Middle frontal gyrus (tissue), 1 donor: ENCODE data around the gene BID.
"Not testable (repeated sequence)": the region's sequence is repeated elsewhere in the genome, so short reads cannot be mapped to it uniquely, and the experiment has no call there.

Experiments
- DNase-seq: peaks from one replicate; pipeline ENCODE4 v3.0.0-alpha.2; 2015; ENCODE audit warnings: low spot score; ENCODE audit errors: extremely low spot score

Gene BID

GRCh38 chr22:17769716-17770082, 4.6 kb downstream of the BID start:
- DNase-seq, result no peak

GRCh38 chr22:17769013-17769715, 5.1 kb downstream of the BID start:
- DNase-seq, result no peak

- no peak for DNase-seq
Observed at GRCh38 chr22:17767233-17768065, 6.8 kb downstream of the BID start.

GRCh38 chr22:17764852-17765251, 9.4 kb downstream of the BID start:
- DNase-seq, result not testable (repeated sequence)

- no peak for DNase-seq
Observed at GRCh38 chr22:17764036-17764435, 10.2 kb downstream of the BID start.

- not testable (repeated sequence) for DNase-seq
Observed at GRCh38 chr22:17763442-17763841, 10.8 kb downstream of the BID start.

GRCh38 chr22:17761138-17761488, 13.2 kb downstream of the BID start:
- DNase-seq, result no peak

- DNase-seq, result no peak
Observed at GRCh38 chr22:17754233-17754925, 19.9 kb downstream of the BID start.

GRCh38 chr22:17753401-17753989, 20.8 kb downstream of the BID start:
- DNase-seq, result no peak

- no peak for DNase-seq
Observed at GRCh38 chr22:17751596-17751995, 22.7 kb downstream of the BID start.

GRCh38 chr22:17749605-17750395, 24.5 kb downstream of the BID start:
- DNase-seq, result no peak

GRCh38 chr22:17748555-17749353, 25.5 kb downstream of the BID start:
- DNase-seq, result no peak

- no peak for DNase-seq
Observed at GRCh38 chr22:17746916-17747315, 27.4 kb downstream of the BID start.

- no peak for DNase-seq
Observed at GRCh38 chr22:17744430-17744829, 29.8 kb downstream of the BID start.

- DNase-seq, result no peak
Observed at GRCh38 chr22:17743661-17744411, 30.4 kb downstream of the BID start.

GRCh38 chr22:17742527-17742902, 31.8 kb downstream of the BID start:
- no peak for DNase-seq

GRCh38 chr22:17741866-17742526, 32.3 kb downstream of the BID start:
- no peak for DNase-seq

- no peak for DNase-seq
Observed at GRCh38 chr22:17739196-17739975, 34.9 kb downstream of the BID start.
